GM11168 (cell line): Measurements from ENCODE around the gene PTGDR2.

ENCODE experiments used
- in situ Hi-C: fragments of 300-500 bp; cut with MboI; formaldehyde crosslinking; loops from one replicate; pipeline ENCODE4 v1.12.0; 2022; ENCODE audit warnings: low sequenced_read_pairs; ENCODE audit not compliant: unreplicated experiment

The PTGDR2 gene

DNA sequence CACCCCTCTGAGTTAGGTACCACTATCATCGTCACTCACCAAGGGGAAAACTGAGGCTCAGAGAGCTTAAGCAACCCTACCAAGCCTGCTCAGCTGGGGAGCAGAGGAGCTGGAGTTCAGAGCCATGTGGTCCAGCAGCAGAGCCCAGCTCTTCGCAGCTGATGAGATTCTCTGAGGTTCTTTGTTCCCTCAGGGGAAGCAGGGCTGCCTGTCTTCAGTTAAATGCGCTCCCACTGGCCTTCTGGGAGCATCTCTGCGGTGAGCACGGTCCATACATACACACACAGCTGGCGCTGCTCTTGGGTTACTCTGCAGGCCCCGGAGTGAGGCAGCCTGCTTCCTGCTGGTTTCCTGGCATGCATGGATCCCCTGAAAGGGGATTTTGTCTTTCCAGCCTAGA lies 5.2 kb upstream of the PTGDR2 start:
- in situ Hi-C loops, result no loop called here

DNA sequence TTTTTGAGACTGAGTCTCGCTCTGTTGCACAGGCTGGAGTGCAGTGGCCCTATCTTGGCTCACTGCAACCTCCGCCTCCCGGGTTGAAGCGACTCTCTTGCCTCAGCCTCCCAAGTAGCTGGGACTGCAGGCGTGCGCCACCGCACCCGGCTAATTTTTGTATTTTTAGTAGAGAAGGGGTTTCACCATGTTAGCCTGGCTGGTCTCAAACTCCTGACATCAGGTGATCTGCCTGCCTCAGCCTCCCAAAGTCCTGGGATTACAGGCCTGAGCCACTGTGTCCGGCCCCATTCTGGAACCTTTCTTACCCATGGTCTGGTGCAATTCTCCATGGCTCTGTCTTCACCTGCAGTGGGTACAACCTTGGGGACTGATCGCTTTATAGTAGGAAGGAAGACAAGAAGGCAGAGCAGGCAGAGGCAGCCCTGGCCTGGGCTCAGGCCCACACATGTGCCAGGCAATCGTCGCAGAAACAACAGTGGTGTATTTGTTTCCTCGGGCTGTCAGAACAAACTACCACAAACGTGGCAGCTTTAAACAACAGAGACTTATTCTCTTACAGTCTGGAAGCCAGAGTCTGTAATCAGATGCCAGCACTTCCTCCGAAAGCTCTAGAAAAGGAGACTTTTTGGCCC lies 4.0 kb upstream of the PTGDR2 start:
- in situ Hi-C loops, result no loop called here

DNA sequence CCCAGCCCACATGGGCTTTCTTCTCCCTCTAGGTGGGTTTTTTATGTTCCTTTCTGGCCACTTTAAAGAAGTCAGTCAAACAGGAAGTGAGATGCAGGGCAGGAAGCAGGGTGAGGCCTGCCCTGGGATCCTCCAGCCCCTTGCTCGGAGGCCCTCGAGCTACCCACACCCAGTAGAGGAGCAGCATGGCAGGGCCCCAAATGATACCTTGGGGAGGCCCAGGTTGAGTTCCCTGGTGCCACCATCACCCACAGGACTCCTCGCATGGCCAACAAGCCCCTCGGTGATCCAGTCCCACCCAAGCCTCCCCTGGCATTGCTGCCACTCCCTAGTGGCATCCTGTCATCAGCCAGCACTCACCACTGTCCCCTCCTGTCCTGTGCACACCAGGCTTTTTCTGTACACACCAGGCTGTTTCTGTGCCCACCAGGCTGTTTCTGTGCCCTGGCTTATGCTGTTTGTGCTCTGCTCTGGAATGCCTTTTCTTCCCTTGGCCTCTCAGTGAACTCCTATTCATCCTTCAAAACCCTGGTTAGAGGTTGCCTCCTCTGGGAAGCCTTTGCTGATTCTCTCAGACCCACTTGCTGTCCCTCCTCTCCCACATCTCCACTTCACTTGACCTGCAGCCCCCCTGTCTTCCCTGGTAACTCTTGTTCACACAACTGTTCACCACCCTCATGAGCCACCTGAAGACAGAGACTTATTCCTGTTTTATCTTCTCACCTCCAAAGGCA lies 3.1 kb upstream of the PTGDR2 start:
- in situ Hi-C loops, result no loop called here

DNA sequence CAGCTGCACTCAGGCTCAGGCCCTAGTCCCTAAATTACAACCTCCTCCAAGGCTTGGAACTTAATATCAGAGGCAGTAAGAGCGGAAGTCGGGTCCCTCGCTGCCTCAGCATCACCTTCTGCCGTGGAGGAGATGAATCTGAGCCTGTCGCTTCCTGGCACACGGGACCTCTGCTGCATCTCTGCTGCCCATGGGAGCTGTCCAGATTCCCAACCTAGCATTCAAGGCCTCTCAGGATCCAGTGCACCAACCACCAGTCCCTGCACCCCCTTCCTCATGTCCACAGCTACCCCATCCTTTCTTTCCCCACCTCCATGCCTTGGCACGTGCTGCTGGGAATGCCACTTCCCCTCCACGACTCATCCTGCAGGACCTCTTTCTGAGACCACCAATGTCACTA lies 2.5 kb upstream of the PTGDR2 start:
- in situ Hi-C loops, result no loop called here

DNA sequence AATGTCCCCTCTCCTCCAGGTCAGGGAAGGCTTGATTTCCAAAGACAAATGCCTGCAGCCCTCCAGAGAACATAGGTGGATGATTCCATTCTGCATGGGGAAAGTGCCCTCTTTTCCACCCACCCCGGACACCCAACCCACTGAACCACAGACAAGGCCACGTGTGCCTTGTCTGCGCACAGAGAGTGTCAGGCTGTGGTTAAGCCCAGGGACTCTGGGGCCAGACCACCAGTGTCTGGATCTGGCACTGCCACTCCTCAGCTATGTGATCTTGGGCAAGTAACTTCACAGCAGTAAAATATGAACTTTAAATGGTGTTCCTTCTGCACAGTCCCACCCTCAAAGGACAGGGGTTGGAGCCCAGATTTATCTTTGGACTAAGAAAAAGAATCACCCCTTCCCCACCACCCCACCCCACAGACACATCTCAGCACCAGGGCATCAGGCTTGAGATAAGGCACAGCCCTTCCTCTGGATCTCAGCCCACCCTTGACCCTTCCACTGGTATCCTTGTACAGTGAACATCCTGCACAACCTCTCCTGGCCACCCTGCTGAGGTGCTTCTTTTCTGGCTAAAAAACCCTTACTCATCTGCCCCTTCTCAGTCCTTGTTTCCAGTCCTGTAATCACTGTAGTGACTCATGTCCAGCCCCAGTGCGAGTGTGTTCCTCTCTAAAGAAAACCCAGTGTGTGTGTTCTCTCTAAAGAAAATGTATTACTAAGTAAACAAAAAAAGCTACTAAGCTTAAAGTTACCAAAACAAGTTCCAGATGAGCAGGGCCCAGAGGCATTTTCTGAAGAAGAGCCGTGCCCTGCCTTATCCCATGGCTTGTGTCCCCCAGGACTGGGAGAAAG lies 1.9 kb upstream of the PTGDR2 start:
- in situ Hi-C loops, result no loop called here

DNA sequence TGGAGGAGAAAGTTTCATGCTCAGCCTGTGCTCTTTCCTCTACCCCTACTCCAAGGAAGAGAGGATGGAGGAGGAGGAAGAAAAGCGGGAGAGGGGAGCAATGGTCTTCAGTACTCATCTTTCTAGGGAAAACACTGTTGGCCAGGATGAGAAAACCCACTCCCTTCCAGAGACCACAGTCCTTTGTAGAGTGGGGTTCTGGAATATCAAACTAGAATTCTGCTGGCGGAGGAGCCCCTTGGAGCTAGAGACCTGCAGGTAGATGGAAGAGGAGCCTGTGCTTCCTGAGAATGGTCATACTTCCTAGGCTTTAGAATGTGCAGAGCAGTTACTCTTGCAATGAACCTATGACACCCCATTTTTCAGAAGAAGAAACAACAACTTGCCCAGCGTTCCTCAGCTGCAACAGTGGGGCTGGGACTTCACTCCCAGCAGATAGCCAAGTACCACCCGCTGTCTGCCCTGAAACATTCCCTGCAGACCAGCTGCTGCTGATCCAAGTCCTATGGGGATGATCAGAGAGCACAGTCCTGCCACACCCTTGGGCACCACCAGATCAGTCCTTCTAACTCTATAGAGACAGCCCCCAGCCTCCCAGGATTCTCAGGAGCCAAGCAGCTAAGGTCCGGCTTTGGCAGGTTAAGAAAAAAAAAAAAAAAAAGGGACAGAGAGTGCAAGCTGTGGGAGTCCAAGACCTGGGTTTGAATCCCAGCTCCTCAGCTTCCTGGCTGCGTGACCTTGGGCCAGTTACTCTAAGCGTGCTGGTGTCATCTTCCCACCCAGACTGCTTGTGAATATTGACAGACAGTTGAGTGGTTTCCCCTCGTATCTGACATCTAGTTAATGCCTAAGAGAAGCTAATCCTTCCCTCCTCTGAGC lies 664 bp downstream of the PTGDR2 start:
- in situ Hi-C loops, result no loop called here

DNA sequence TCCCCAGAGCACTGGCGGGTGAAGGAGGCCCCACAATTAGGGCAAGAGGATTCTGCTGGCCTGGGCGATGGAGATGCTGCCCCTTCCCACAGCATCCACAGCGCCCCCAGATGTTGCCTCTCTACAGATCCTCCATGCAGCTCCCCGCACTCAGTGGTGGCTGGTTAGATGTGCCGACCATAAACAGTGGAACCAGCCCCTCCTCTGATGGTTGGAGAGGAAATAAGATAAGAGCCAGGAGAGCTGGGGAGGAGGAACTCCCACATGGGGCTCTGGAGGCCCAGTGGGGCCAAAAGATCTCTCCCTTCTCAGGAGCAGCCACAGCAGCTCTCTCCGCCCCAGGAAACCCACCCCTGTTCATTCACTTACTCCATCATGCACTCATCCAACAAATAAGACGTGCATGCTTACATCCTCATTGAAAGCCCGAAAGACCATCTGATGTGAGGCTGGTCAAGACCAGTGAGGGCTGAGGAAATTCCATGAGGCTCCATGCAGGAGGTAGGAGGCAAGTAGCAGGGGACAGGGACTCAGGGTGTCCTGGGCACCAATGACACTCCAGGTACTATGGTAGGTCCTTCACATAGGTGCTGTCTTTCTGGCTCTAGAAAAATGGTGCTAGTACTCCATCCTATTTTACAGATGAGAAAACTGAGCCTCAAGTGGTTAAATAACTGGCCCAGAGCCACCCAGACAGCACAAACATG lies 1.5 kb downstream of the PTGDR2 start:
- in situ Hi-C loops, result no loop called here

DNA sequence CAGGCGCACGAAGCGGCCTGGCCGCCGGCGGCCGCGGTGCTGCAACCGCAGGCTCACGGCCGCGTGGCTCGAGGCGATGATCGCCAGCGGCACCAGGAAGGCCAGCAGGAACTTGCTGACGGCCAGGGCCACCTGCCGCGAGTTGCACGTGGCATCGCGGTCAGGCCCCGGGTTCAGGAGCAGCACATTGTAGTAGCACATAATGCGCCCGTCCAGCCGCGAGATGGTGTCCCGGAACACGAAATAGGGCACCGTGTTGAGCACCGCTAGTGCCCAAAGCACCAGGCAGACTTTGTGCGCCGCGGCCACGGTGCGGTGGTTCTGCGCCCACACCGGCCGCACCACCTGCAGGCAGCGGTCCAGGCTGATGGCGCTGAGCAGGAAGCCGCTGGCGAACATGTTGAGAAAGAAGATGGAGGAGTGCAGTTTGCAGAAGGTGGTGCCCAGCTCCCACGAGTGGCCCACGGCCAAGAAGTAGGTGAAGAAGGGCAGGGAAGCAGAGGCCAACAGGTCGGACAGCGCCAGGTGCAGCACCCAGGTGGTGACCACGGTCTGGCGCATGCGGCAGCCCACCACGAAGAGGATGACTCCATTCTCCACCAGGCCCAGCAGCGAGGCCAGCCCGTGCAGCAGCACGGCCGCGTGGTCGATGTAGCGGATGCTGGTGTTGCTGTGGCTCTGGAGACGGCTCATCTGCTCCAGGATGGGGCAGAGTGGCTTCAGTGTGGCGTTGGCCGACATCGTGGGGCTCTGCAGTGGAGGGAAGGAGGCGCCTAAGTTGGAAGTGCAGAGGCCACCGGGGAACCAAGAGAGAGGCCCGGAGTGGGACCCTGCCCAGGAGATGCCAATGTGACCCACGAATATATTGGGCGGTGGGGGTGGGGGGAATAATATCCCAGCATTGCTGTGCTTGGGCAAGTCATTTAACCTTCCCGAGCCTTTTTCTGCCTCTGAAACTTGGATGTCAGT lies 2.5 kb downstream of the PTGDR2 start:
- in situ Hi-C loops, result no loop called here

DNA sequence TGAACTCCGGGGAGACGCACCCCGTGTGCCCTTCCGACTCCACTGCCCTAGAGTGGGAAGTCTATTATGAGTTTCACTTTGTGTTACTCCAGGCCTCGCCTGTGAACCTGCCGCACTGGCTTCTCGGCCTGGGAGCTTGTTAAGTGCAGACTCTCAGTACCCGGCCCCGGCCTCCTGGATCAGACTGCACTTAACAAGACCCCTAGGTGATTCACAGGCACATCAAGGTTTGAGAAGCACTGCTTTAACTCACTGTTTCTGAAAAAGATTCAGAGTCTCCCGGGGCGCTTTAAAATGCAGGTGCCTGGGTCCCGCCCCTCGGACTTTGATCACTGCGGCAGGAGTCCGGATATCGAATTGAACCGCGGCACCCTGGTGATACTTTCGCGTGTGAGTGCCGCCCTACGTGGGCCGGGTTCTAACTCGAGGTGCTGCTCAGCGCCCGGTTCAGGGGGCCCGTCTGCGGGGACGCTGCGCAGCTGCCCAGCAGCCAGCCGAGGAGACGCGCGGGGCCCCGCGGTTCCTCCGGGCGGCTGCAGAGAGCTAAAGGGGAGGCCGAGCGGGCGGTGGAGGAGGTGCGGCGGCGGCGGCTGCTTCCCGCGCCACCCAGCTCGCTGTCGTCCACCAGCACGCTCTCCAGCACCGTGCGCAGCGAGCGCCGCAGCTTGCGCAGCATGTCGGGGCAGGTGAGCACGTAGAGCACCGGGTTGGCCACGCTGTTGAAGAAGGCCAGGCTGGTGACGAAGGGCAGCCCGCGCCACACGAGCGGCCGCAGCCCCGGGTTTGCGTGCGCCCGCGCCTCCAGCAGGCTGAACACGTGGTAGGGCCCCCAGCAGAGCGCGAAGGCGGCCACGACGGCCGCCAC lies 3.4 kb downstream of the PTGDR2 start:
- in situ Hi-C loops, result no loop called here

DNA sequence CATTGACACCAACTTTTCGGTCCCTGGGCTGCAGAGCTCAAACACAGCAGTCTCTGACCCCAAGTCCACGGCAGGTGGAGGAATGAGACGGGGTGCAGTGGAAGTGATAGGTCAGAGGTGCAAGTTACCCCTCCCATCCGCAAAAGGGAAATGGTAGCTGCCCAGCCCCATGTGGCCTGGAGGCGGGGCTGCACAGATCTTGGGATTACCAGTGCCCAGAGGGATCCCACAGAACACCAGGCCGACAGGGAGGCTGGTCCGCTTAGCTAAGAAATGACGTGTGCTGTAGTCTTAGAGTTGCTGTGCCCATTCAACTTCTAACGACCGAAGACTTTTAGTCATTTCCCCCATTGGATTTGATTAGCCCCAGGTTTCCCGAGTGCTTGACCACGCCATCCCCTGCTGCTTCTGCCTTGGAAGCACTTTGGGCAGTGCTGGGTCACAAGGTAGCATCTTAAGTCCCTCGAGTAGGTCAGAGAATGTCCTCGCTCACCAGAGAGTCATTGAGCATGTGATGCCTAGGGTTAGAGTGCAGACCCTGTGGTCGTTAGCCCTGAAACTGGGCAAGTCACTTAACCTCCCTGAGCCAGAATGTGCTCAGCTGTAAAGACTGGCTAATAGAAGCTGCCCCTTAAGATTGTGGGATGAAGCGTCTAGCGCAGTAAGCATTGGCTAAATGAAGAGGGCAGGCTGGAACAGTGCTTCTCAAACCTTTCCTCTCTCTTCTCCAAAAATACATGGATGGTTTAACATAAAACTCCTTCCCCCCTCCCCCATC lies 4.2 kb downstream of the PTGDR2 start:
- in situ Hi-C loops, result no loop called here

DNA sequence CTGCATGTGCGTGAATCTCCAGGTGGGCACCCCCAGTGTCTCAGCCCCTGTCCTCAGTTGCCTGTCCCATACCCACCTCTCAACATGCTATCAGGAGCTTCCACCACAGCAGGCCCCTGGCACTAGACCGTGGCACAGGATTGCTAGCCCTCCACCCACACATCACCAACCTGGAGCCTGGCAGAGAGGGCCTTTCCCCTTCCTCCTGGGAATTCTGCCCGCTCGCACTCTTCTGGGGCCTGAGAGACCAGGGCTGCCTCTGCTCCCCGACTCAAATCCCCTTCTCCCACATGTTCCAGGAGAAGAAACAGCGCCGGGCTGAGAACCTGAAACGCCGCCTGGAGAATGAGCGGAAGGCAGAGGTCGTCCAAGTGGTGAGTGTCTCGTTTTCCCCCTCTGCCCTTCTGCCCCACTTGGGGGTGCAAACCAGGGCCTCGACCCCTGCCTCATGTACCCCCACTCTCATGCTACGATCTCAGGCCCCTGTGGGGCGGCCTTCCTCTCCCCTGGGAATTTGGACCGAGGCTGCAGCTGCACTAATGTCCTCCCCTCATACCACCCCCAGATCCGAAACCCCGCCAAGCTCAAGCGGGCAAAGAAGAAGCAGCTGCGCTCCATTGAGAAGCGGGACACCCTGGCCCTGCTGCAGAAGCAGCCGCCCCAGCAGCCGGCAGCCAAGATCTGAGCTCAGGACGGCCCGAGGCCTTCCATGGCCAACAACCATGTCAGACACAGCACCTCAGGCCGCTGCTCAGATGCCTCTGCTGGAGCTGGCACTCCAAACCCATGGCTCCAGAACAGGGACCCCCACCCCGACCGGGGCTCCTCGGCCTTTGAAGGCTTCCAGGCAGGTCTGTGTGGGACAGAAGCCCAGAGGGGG lies 5.9 kb downstream of the PTGDR2 start:
- in situ Hi-C loops, result no loop called here

DNA sequence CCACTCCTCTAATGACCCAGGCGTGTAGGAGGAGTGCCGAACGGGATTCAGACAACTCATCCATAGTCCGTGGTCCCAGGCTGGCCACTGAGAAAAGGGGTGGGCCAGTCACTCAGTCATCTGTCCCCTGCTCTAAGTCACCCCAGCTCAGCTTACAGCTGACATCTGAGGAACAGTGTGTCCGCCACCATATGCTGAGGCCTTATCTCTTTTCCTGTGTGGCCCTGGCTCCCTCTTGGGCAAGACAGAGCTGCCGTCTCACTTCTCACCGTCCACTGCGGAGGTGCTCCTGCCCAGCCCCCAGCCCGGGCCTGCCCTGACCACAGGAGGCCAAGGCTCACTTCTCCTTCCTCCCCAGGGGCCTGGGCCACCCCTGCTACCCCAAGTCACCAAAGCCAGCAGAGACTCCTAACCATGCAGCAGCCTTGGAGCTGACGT lies 7.0 kb downstream of the PTGDR2 start:
- in situ Hi-C loops, result no loop called here

DNA sequence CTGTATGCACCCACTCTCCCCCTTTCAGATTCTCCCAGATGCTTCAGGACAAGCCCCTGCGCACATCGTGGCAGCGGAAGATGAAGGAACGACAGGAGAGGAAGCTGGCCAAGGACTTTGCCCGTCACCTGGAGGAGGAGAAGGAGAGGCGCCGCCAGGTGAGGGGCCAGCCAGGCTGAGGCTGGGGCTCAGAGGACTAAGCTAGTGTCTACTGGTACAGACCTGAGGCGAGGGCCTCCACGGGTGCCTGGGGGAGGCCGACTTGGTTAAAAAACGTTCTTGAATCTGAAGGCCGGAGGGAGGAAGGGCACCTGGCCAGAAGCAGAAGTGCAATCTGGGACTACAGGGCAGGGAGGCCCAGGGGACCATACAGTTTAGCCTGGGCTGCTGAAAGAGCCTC lies 7.9 kb downstream of the PTGDR2 start:
- in situ Hi-C loops, result no loop called here

DNA sequence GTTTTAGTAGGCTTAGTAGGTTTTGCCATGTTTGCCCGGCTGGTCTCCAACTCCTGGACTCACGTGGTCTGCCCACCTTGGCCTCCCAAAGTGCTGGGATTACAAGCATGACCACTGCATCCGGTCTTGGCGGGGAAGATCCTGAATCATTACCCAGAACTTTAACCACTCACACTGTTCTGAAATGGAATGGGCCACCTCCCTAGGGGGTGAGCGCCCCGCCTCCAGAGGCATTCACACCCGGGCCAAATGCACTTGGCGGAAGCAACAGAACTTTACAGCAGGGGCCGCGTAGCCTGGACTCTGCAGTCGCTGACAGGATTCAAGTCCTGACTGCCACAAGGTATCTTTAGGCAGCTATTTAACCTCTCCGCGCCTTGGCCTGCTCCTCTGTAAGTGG lies 8.5 kb downstream of the PTGDR2 start:
- in situ Hi-C loops, result no loop called here

DNA sequence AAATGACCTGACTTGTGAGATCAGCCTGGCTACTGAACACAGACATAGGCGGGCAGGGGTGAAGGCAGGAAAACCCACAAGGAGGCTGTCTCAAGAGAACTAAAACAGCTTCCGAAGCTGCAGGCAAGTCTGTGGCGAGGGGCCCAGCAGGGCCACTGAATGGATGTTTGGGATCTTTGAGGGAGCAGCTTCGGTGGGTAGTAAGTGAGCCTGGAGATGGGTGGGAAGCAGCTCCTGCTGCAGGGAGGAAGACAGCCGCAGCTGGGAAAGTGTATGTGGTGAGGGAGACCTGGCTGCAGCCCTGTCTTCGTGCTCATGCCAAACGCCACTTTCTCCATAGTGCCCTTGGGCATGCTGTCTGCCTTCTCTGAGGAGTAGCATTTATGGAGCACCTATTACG lies 10.4 kb downstream of the PTGDR2 start:
- in situ Hi-C loops, result no loop called here

DNA sequence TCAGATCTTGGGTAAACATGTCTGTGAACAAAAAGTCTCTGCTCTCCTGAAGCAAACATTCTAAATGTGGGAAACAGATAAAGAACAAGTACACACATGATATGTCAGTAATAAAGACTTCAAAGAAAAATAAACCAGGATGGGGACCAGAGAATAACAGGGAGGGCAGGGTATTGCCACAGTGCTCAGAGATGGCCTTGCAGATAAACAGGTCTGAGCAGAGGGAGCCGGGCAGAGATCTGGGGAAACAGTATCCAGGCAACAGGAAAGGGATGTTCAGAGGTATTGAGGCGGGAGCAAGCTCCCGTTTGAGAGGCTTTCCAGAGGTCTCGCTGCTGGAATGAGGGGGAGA lies 10.9 kb downstream of the PTGDR2 start:
- in situ Hi-C loops, result no loop called here
